Gastrocnemius medialis (tissue), 4 donors: ENCODE data around the gene PLCD1.

Source experiments
- CTCF ChIP-seq, 5 experiments: fragments of 450-650 bp in 3 of 5; fragments of 200-600 bp in 2 of 5; sonication (generic) in 2 of 5; IDR thresholded peaks in 4 of 5; conservative IDR thresholded peaks in 1 of 5; 1 replicate in 4 of 5; 2 replicates in 1 of 5; pipeline ENCODE4 v1.5.1; 2016 to 2019; ENCODE audit warnings: antibody characterized with exemption in 5 of 5, mild to moderate bottlenecking in 3 of 5, moderate library complexity in 3 of 5
- POLR2A ChIP-seq, 2 donors: fragments of 450-650 bp; IDR thresholded peaks; one replicate each; pipeline ENCODE4 v1.6.1; 2017; ENCODE audit warnings: antibody characterized with exemption in 2 of 2, mild to moderate bottlenecking in 2 of 2, moderate library complexity in 2 of 2

DNA sequence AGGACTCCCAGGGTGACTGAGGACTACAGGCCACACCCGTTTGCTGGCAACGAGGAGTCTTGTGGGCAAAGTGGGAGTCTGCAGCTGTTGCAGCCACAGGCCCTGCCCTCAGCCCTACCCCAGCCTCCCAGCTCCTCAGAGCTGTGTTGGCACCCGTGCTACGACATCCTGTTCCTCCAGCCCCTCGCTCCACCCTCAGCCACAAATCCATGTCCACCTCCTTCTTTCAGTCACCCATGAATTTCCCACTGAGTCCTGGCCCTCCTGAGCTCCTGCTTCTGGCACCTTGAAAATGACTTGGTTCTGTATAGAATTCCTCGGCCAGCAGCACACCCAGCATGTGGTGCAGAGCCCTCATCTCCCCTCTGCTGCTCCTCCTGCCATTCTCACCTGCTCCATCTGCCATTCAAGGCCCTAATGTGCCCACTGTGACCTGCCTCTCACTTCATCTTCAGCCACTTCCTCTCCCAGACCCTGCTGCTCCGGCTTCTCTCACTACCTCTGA, 59.8 kb downstream of the PLCD1 start:
- TF ChIP-seq CTCF (IDR thresholded peaks at IDR 0.05 in 4 of 5, conservative IDR thresholded peaks at IDR 0.05 in 1 of 5) (no peak), POLR2A (IDR thresholded peaks at IDR 0.05) (no peak)
